Activated naive CD4-positive, alpha-beta T cell treated with anti-CD3 and anti-CD28 coated beads, Interleukin-2, amount 10 ng/mL, durations not matched to agents 7 days and 5 days (primary cell): Measurements from ENCODE around the gene KSR1.

ENCODE experiments used
- CTCF ChIA-PET: fragments of 350-600 bp; sonication (Branson Sonifier 250); formaldehyde crosslinking; loops from one replicate; lab custom pipeline; 2021; ENCODE audit warnings: antibody characterized with exemption; lab: Charles Lee
- DNase-seq: peaks from one replicate; pipeline ENCODE4 v3.0.0-alpha.2; 2020
- H3K27ac Mint-ChIP-seq: one replicate; pipeline ENCODE4 v1.8.0; 2021; ENCODE audit warnings: mild to moderate bottlenecking, moderate library complexity, mixed read lengths
- H3K27me3 Mint-ChIP-seq: one replicate; pipeline ENCODE4 v1.8.0; 2021; ENCODE audit warnings: mild to moderate bottlenecking, mixed read lengths
- H3K36me3 Mint-ChIP-seq: one replicate; pipeline ENCODE4 v1.8.0; 2021; ENCODE audit warnings: mixed read lengths
- H3K4me1 Mint-ChIP-seq: one replicate; pipeline ENCODE4 v1.8.0; 2021; ENCODE audit warnings: mixed read lengths
- H3K4me3 Mint-ChIP-seq: one replicate; pipeline ENCODE4 v1.8.0; 2021; ENCODE audit warnings: mild to moderate bottlenecking, moderate library complexity, mixed read lengths
- H3K9me3 Mint-ChIP-seq: one replicate; pipeline ENCODE4 v1.8.0; 2021; ENCODE audit warnings: mixed read lengths

KSR1 gene

DNA sequence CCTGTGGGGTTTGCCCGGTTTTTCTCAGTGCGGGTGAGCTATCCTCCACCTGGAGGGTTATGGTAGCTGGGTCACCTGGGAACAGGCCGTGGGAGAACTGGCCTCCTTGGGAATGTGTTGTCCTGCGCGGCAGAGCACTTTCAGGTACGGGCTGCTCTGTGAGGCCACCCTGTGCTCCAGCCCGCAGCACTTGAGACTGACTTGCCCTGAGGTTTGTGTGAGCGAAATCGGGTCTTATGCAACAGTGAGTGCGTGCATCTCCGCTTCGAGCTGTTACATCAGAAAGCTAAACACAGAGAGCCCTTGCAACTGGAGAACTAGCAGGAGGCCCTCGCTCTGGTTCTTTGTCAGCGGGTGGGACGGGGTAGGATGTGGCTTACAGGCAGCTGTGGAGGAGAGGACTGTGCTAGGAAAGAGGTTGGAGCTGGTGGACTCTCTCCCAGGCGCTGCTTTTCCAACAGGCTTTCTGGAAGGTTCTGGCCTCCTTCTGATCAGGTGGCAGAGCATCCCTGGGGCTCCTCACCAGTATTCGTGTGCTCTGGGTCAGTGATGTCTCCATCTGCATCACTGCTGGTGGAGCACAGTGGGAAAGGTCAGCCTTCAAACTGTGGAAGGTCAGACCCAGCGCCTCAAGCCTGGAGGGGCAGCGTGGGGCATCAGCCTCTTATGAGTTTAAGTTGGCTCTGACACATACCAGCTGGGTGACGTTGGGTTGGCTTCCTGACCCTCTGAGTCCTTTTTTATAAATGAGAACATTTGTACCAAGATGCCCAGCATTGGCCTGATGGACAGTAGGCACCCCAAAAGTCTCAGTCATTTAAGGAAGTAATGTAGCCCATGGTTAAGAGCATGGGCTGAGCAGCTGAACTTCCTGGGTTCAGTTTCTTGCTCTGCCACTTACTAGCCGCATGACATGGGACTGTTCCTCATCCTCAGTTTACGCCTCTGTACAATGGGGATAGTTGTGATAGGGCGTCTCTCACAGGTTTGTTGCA is 76.3 kb downstream of the KSR1 start:
- no peak overlapping the region for H3K27ac Mint-ChIP-seq
- CTCF ChIA-PET, result interaction anchor here (0.9 kb wide), 1 partner anchor 67 kb away, joined by 3 read pairs; no protein-coding TSS in a partner anchor
- no peaks in the 10 kb centered on the region for H3K9me3 Mint-ChIP-seq
- H3K27me3 Mint-ChIP-seq, result no peaks in the 10 kb centered on the region
- H3K4me3 Mint-ChIP-seq, result no peak overlapping the region
- no peak for DNase-seq
- peaks cover 5% of the 10 kb centered on the region for H3K36me3 Mint-ChIP-seq
- peaks cover 71% of the 10 kb centered on the region for H3K4me1 Mint-ChIP-seq

DNA sequence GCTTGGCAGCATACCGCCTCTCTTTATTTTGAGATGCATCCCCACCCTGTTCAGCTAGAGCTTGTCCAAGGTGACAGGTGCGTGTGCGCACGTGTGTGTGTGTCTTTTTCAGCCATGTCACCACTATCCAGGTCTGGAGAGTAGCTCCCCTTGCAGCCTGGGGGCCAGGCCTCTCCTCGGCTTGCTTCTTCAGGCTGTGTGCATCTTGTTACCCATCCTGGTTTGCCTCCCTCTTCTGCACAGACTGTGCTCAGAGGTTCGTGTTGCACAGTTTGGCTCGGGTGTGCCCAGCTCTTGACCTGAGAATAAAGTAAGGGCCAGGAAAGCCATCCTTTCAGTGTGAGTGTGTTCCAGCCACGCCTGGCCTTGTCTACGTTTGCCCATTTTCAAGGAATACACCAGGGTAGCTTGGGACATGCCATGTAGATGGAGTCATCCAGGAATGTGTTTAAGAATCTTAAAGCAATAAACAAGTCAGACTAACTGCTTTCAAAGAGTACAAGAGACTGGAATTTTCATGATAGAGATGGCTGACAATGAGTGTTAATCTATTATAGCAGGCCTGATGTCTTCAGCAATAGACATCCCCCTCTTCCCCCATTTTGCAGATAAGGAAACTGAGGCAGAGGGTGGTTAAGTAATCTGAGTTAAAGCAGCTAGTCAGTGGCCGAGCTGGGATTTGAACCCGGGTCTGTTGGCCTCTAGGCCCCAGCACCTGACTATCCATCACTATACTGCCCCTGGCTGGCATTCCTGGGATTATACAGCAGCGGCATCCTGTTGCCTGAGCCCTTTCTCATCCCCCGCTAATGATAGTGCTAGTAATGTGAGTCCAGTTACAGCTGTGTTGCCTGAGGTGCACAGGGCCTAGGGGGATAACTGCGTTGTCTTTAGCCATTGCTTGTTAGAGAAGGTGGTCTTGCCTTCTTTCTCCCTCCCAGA is 77.9 kb downstream of the KSR1 start:
- no peak overlapping the region for H3K4me3 Mint-ChIP-seq
- no peaks in the 10 kb centered on the region for H3K9me3 Mint-ChIP-seq
- no peak for DNase-seq
- no peak overlapping the region for H3K27ac Mint-ChIP-seq
- H3K27me3 Mint-ChIP-seq, result no peaks in the 10 kb centered on the region
- H3K36me3 Mint-ChIP-seq, result peaks cover 5% of the 10 kb centered on the region
- H3K4me1 Mint-ChIP-seq, result peaks cover 58% of the 10 kb centered on the region
- CTCF ChIA-PET, result interaction anchor here (0.7 to 1.5 kb wide), 2 partner anchors 40 to 69 kb away, joined by 3 read pairs; no protein-coding TSS in a partner anchor

DNA sequence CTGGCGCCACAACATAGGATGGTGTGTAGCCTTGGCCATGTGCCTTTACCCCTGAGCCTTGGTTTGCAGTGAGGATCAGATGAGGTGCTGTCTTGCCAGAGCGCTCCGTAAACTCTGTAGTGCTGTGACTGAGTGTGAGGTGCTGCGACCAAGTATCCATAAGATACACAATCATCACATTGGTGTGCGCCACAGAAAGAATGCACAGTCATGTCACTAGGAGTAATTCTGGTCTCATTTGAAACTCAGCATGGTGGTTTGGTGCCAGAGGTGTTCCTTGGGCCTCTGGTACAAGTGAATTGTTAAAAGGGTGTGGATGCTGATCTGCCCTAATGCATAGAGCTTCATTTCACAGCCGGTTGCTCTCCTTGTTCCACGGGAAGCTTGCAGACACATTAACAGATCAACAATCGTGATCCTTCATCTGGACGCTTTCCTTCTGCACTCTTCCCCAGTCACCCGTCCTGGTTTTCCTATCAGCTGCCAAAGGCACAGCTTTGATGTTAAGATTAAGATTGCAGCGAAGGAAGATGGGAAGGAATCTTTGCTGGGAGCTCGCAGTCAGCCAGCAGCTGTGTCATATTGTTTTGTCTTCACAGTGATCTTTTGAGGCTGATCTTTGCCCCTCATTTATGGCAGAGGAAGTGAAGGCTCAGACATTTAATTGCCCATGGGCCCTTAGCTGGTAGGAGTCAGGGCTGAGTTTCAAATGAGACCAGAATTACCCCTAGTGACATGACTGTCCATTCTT is 79.1 kb downstream of the KSR1 start:
- CTCF ChIA-PET, result no interaction called here
- Mint-ChIP-seq H3K4me3 (no peak overlapping the region), H3K4me1 (peaks cover 56% of the 10 kb centered on the region), H3K36me3 (peaks cover 2% of the 10 kb centered on the region), H3K27ac (no peak overlapping the region), H3K27me3 (no peaks in the 10 kb centered on the region), H3K9me3 (no peaks in the 10 kb centered on the region)
- DNase-seq, result no peak

DNA sequence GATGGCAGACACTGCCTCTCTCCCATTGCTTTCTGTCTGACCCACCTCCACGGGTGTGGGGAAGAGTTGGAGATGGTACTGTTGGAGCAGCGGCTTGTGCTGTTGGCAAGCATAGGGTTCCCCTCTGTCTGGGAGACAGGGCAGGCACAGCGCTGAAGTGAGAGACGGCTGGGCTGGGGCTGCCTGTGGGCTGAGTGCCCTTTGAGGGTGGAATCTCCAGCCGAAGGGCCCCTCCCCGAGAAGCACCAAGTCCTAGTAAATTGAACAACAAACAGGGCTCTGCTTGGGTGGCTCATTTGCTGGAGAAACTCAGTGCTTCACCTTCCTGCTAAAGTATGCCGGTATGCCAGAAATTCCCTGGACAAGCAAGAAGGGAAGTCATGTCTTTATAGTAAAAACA is 79.7 kb downstream of the KSR1 start:
- DNase-seq, result no peak
- no peak overlapping the region for H3K27ac Mint-ChIP-seq
- H3K9me3 Mint-ChIP-seq, result no peaks in the 10 kb centered on the region
- no peak overlapping the region for H3K4me3 Mint-ChIP-seq
- no peaks in the 10 kb centered on the region for H3K36me3 Mint-ChIP-seq
- CTCF ChIA-PET, result no interaction called here
- peaks cover 55% of the 10 kb centered on the region for H3K4me1 Mint-ChIP-seq
- H3K27me3 Mint-ChIP-seq, result no peaks in the 10 kb centered on the region

DNA sequence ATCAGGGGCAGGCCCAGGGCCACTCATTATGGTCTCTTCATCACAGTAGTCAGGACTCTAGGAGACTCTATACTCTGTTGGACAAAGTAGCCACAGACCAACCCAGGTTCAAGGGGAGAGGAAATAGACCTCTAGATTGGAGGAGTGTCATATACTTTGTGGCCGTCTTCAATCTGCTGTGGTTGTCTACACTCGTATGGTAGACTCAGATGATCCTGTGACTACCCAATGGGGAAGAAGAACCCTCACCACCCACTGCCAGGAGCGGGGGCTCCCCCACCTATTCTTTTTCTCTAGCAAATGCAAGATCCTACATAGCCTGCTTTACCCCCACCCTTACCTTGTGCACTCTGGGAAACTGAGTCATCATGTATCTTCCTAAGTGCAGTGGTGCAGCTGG is 80.5 kb downstream of the KSR1 start:
- Mint-ChIP-seq H3K27me3 (no peaks in the 10 kb centered on the region), H3K4me3 (no peak overlapping the region), H3K27ac (no peak overlapping the region), H3K9me3 (no peaks in the 10 kb centered on the region), H3K4me1 (peaks cover 55% of the 10 kb centered on the region), H3K36me3 (no peaks in the 10 kb centered on the region)
- CTCF ChIA-PET, result no interaction called here
- DNase-seq, result no peak

DNA sequence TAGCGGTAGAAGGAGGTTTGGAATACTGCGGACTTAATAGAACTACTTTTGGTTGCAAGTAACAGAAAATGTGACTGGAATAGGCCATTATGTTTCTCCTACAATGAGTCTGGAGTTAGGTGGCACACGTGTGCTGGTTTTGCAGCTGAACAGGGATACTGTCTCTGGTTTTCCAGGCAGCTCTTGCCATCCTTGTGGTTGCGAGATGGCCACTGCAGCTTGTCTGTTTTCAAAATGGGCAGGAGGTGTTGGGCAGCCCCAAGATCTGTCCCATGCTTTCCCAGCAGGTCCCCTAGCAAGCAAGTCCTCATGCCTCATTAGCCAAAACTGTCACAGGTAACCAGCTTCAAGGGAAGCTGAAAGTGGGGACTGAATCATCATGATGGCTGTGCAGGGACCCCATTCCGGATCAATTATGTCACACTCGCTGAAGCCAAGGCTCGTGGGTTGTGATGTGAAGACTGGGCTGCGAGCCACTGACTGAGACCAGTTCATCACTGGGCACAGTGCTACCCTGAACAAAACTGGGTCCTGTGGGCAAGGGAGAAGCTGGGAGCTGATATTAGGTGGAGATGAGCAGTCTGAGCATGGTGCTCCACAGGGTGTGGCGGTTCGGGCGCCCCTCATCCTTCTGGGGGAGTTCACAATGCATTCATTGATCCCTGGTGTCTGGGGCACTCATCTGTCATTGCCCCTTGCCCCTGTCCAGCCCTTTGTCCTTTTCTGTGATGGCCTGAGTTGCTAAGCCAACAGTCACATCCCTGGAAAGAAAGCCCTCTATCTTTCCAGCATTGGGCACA is 82.1 kb downstream of the KSR1 start:
- DNase-seq, result no peak
- H3K4me3 Mint-ChIP-seq, result no peak overlapping the region
- CTCF ChIA-PET, result interaction anchor here (1.1 kb wide), 1 partner anchor 61 kb away, joined by 3 read pairs; no protein-coding TSS in a partner anchor
- H3K9me3 Mint-ChIP-seq, result no peaks in the 10 kb centered on the region
- H3K27me3 Mint-ChIP-seq, result no peaks in the 10 kb centered on the region
- H3K27ac Mint-ChIP-seq, result no peak overlapping the region
- H3K36me3 Mint-ChIP-seq, result no peaks in the 10 kb centered on the region
- peaks cover 60% of the 10 kb centered on the region for H3K4me1 Mint-ChIP-seq

DNA sequence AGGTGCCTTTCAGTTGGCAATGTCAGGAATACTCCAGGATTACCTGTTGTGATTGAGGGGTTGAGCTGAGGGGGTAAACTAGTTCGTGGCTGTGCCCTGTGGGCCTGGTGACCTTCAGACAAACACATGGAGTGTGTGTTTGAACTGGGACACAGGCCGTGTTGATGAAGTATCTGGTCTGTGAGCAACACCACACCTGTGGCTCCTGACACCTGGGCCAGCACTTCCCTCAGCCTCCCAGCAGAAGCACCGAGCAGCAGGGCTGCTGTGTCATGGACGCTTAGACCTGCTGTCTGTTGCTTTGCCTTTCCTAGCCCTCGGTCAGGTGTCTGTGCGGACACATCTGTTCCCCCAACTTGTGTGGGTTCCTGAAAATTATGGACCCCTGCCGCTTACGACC is 82.9 kb downstream of the KSR1 start:
- Mint-ChIP-seq H3K36me3 (no peaks in the 10 kb centered on the region), H3K27me3 (no peaks in the 10 kb centered on the region), H3K27ac (no peak overlapping the region), H3K4me1 (peaks cover 62% of the 10 kb centered on the region), H3K4me3 (no peak overlapping the region), H3K9me3 (no peaks in the 10 kb centered on the region)
- CTCF ChIA-PET, result no interaction called here
- no peak for DNase-seq

DNA sequence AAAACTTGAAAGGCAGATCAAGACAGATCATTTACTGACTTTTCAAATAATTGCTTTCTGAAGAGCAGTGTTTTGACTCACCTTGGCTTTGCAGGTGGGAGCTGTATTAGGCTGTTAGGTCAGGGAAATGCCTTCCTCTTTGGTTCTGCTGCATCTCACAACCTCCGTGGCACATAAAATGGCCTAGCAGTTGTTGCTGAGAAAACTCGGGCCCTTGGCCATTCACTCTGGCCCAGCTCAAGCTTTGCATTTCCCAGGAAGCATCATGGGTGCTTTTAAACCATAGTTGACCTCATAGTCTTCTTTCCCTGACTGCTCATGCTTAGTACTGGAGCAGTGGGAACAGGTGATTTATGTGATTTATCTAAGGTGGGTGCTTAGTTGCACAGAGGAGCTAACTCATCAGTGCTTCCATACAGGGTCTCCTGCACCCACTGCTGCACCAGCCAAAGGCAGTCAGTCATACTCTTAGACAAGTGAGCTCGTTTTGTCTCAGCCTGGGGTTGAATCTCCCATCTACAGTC is 83.6 kb downstream of the KSR1 start:
- no peak for DNase-seq
- Mint-ChIP-seq H3K9me3 (no peaks in the 10 kb centered on the region), H3K36me3 (no peaks in the 10 kb centered on the region), H3K27ac (no peak overlapping the region), H3K4me1 (peaks cover 69% of the 10 kb centered on the region), H3K27me3 (no peaks in the 10 kb centered on the region), H3K4me3 (no peak overlapping the region)
- CTCF ChIA-PET, result no interaction called here

DNA sequence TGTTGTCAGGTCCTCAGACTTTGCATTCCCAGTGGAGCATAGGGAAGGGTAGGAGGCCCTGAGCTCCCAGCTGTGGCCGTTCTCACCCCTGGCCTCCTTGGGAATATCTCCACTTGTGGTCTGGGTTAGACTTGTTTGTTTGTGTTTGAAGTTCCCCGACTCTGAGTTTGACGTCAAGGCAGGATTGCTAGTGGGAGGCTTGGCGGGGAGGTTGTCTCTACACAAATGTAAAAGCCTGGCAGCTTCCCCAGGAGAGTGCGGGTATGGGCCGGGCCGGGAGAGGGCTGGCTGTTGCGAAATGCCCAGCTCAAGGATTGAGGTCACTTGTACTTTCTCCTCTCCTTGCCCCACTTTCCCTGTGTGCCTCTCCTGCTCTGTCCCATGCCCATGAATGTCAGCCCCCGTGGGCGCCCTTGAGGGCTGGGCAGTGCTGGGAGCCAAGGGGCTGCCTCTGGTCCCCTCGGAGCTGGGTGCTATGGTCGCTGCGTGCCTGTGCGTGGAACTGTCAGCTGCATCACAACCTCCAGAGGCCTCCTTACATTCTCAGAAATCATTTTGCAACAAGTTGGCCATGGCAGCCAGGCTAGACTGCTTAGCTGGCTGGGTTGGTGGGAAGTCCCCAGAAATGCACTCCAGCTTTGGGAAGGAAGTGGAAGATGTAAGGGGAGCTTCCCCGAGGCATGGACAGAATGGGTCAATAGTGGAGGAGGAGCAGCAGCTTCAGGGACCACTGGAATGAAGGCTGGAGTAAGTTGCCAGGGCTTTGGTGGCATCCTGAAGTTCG is 84.3 kb downstream of the KSR1 start:
- CTCF ChIA-PET, result interaction anchor here (1.2 kb wide), 1 partner anchor 28 kb away, joined by 3 read pairs; no protein-coding TSS in a partner anchor
- no peak overlapping the region for H3K4me3 Mint-ChIP-seq
- no peaks in the 10 kb centered on the region for H3K27me3 Mint-ChIP-seq
- peaks cover 75% of the 10 kb centered on the region for H3K4me1 Mint-ChIP-seq
- no peaks in the 10 kb centered on the region for H3K9me3 Mint-ChIP-seq
- H3K27ac Mint-ChIP-seq, result peak overlapping the region; percentile 50
- DNase-seq, result no peak
- H3K36me3 Mint-ChIP-seq, result peaks cover under 1% of the 10 kb centered on the region

DNA sequence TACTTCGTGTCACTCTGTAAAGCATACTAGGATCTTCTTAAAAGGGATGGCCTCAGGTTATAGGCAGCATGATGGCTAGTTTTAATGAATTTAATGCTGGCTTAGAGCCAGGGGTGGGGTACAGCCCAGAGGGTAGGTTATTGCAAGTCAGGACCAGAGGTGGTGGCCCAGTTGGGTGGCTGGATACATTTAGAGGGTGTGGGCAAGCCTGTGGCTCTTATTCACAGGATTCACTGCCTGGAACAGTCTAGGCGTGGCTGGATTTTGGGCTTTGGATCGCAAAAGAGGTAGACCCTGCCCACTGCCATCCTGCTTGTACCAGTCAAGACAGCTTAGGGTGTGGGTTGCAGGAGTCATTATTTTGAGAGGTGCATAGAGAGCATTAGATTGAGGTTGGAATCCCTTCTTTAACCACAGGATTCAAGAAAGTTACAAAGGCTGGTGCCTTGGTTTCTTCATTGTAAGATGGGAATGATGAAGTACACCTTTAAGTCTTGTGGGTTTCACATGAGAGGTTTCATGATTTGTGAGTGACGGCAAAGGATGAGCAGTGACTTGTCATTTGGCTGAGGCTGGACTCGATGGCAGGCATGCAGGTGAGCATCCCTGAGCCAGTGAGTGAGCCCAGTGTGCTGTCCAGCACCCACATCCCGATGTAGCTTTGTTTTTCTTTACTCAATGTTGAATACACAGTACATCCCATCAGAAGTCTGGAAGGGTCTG is 85.2 kb downstream of the KSR1 start:
- H3K9me3 Mint-ChIP-seq, result no peaks in the 10 kb centered on the region
- H3K4me3 Mint-ChIP-seq, result no peak overlapping the region
- H3K4me1 Mint-ChIP-seq, result peaks cover 79% of the 10 kb centered on the region
- H3K27ac Mint-ChIP-seq, result no peak overlapping the region
- peaks cover 1% of the 10 kb centered on the region for H3K36me3 Mint-ChIP-seq
- no peaks in the 10 kb centered on the region for H3K27me3 Mint-ChIP-seq
- CTCF ChIA-PET, result interaction anchor here (1.2 kb wide), 2 partner anchors 15 to 27 kb away, joined by 3 read pairs; no protein-coding TSS in a partner anchor
- DNase-seq, result no peak

DNA sequence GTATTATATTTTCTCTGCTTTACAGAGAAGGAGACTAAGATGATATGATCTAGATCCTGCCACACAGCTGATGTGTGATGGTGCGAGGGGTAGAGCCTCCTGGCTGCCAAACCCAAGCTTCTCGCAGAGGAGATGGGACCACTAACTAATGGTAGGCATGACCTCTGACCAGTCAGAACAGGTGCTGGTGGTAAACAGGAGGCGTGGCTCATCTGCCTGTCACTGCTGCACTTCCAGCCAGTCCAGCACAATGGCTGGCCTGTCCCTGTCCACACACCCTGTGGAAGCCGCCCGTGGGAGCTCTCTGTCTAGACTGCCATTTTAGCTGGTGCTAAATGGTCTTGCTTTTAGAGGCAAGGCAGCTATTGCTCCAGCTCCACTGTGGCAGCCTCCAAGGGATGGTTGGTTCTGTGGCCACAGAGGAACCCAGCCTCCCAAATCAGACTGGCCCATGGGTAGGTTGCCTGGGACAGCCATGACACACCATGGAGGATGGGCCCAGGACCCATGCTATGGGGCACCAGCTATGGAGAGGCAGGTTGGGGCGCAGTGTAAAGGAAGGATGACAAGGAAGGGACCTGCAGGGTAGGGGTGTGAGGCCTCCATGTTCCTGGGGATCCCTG is 86.7 kb downstream of the KSR1 start:
- Mint-ChIP-seq H3K9me3 (no peaks in the 10 kb centered on the region), H3K4me3 (no peak overlapping the region), H3K27ac (no peak overlapping the region), H3K36me3 (peaks cover 1% of the 10 kb centered on the region), H3K4me1 (peaks cover 83% of the 10 kb centered on the region), H3K27me3 (no peaks in the 10 kb centered on the region)
- no peak for DNase-seq
- CTCF ChIA-PET, result interaction anchor here (0.7 to 2.8 kb wide), 4 partner anchors 16 to 57 kb away, joined by 3 to 10 read pairs (median 4); no protein-coding TSS in a partner anchor
